IPS-NIHi7 (cell line): Measurements from ENCODE around the gene TRH.
"Not testable (repeated sequence)": the region's sequence is repeated elsewhere in the genome, so short reads cannot be mapped to it uniquely, and the experiment has no call there.

ENCODE experiments used
- DNase-seq: peaks from one replicate; pipeline ENCODE4 v3.0.0; 2012; ENCODE audit warnings: mixed read lengths; ENCODE audit errors: extremely low spot score

TRH gene

GRCh38 chr3:129965937-129966336 is 8.6 kb upstream of the TRH start:
- no peak for DNase-seq

DNA sequence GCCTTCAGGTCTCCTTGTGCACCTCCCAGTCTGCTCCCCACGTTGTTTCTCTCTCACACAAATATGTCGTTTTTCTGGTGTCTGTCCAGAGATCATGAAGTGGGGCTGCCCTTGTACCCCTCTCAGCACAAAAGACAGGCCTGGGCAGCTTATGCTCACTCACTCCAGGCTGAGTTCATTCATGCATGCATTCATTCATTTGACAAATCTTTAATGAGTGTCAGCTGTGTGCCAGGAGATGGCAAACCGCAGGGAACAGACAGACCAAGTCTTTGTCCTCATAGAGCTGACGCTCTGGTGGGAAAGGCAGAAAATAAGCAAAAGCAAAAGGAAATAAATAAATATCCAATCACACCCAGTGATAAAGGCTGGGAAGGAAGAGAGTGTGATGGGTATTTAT is 7.6 kb upstream of the TRH start:
- DNase-seq = no peak

DNA sequence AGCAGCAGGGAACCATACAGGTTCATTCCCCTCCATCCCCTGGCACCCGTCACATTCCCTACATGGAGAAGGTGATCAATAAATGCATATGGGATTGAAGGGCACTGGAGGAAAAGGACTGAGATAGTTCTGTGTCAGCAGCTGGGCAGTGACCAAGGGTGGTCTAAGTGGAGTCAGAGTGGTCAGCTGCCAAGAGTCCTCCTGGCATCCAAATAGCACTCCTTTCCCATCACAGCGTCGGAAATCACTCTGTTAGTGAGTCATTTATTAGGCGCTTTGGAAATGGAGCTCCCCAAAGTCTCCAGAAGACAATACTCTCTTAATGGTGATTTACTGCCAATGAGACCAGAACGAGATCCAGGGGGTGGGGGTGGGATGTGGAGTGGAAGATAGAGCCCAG is 6.8 kb upstream of the TRH start:
- no peak for DNase-seq

- peak; percentile 73 for DNase-seq
Observed at GRCh38 chr3:129971351-129972052, 3.0 kb upstream of the TRH start.

DNA sequence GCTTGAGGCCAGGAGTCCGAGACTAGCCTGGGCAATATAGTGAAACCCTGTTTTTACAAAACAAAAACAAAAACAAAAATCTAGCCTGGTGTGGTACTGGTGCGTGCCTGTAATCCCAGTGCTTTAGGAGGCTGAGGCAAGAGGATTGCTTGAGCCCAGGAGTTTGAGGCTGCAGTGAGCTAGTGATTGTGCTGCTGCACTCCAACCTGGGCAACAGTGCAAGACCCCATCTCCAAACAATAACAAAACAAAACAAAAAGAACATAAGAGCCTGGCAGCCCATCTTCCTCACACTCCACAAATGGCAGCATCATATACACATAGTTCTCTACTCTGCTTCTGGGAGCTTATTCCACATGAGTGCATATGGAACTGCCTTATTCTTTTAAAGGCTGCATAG is 2.2 kb upstream of the TRH start:
- DNase-seq = no peak

DNA sequence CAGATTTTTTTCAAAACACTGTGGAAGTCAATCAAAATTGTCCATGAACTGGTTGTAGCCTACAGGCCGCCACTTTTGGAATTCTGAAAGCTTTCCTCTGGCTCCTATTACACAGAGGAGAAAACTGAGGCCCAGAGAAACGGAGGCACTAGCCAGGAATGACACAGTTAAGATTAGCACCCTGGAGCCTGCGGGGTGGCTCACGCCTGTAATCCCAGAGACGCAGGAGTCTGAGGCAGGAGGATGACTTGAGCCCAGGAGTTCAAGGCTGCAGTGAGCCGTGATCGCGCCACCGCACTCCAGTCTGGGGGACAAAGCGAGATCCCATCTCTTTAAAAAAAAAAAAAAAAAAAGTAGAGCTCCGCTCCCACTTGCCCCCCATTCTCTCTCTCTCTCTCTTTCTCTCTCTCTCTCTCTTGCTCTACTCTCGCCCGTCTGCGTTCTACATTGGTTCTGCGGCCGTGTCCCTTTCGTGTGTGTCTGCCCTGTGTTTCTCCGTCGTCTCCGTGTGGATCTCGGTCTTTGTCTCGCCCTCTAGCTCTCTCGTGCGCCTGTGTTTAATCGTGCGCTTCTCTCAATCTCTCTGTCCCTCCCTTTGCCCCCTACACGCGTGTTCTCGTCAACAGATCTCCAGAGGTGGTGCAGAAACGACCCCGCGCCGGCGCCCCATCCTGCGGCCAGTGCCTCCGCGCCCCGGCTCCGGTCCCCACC is 512 bp upstream of the TRH start:
- no peak for DNase-seq

- DNase-seq = no peak
Observed at GRCh38 chr3:129974833-129975704, 549 bp downstream of the TRH start.

GRCh38 chr3:129975705-129976048 is 1.2 kb downstream of the TRH start:
- DNase-seq = peak; percentile 59

DNA sequence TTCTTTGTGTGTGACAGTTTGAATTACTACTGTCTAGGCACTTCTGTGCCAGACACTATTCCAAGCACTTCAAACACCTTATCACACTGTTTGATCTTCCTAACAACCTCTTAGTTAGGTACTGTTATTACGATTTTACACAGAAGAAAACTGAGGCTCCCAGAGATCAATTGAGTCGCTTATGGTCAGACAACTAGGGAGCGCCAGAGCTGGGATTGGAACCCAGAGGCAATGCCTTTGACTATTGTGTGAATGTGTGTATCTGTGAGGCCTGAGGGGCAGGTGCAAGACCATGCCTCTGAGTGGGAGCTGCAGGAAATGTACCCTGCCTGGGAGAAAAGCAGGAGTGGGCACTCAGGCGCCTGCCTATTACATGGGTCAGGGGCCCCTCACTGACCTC is 1.8 kb downstream of the TRH start:
- no peak for DNase-seq

DNA sequence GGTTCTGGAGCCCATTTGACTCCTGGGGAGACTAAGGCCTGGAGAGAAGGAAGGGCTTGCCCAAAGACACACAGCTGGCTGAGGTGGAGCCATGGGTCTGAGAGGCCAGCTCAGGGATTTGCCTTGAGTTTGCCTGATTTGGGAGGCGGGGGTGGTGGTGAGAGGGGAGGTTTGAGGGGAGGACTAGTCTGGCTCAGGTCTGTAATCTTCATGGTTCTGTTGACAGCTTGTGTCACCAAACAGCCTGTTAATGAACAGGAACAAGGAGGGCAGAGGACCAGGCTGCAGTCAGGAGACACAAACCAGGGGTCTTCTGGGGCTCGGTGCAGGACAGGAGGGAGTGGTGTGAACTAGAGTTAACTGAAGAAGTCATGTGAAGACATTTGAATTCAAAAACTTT is 3.6 kb downstream of the TRH start:
- no peak for DNase-seq

DNA sequence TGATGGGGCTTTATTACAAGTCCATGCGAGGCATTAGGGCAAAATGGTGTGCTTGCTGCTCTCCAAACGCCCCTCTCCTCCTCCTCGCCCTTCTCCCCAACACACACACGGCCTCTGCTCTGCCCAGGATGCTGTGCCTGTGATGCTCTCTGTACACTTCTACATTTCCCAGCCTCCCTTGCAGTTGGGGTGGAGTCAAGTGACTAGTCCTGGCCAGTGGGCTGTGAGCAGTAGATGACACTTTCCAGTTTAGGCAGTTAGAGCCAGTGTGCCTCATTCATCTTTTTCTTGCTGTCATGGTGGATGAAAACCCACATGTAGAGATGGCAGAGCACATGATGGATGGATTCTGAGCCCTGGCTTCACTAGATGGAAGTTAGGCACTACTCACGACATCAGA is 5.4 kb downstream of the TRH start:
- DNase-seq = no peak

DNA sequence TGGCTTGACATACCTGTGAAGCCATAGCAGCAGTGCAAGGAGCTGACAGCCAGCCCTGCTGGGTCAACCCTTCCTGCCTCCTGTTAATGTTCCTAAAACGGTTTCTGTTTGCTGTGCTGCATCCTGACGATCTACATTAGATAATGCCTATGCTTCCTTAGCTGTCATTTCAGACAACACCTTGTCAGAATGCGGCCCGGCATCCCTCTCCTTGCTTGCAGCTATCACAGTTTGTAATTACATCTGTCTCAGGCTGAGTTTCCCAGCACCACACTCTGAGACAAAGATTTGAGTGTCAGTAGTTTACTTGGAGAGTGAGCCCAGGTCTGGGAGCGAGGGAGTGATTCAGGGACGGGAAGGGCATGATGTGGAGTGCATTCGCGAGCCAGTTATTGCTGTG is 9.0 kb downstream of the TRH start:
- no peak for DNase-seq

DNA sequence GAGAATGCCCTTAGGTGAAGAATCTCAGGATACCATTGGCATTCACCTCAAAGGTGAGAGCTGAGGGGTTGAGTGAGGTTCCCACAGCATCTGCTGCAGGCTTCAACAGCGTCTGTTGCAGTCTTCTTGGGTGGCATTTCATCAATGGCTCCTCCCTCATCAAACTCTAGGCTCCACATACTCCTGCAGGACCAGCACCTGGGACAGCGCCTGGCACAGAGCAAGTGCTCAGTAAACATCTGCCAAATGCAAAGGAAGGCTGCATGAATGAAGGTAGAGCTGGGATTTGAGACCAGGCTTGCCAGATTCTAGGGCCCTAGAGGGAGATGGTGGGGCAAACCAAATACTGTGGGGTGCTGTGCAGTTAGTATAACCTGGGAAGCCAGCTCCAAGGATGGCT is 9.6 kb downstream of the TRH start:
- peak; percentile 46 for DNase-seq

GRCh38 chr3:129985113-129985512 is 10.6 kb downstream of the TRH start:
- DNase-seq = no peak

DNA sequence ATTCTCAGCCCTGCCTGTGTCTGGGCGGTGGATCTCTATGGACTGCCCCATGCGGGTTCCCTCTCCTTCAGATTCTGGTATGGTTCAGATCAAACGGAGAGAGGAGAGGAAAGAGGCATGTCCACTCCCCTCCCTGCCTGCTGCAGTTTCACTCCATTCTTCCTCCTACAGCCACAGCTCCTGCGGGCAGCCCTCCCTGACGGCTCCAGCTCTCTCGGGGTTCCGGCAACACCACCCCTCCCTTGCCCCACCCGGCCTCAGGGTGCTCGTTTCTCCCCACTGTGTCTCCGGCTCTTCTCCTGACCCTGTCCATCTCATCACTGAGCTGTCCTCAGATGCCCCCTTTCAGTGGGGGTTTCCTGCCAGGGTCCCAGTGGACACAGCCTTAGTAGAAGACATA is 13.9 kb downstream of the TRH start:
- DNase-seq = no peak

- no peak for DNase-seq
Observed at GRCh38 chr3:129989414-129989813, 14.9 kb downstream of the TRH start.

DNA sequence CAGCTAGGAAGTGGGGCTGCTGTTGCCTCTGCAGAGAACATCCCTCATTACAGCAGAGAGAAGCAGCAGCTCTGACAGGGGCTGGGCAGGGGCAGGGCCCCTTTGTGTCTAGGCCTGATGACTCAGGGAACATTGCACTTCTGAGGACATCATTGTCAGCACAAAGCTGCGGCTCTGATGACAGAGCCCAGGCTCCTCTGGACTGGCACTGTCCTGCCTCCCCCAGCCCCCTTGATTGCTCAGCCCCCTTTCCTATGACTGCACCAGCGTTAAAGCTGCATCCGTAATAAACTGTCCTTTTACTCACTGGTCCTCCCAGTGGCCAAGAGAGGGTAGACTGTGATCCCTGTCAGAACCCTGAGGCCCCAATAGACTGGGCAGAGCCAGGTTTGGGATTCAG is 18.3 kb downstream of the TRH start:
- DNase-seq = peak; percentile 69

DNA sequence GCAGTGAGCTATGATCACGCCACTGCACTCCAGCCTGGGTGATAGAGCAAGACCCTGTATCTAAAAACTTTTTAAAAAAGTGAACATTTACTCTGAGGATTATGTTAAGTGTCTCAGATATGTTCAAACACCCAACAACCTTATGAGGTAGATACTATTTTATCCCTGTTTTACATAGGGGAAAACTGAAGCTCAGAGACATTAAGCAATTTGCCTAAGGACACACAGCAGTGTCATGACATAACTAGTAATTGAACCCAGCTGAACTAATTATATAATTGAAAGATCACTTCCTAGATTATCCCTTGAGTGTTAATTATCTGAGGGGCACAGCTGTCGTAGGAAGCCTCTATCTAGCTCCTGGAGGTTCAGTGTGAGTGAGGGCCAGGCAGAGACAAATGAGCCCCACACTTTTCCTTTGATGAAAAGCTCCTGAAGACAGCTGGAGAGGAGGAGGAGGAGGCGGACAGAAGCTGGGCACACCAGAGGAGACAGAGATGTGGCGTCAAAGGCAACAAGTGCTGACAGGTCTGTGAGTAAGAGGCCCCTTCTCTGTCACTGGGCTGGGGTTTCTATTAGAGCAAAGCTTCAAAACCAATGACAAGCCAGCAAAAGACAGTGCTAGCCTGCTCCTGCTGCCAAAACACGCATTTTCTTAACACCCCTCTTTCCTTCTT is 20.5 kb downstream of the TRH start:
- no peak for DNase-seq

- DNase-seq = no peak
Observed at GRCh38 chr3:129996073-129996472, 21.6 kb downstream of the TRH start.

- not testable (repeated sequence) for DNase-seq
Observed at GRCh38 chr3:129999176-129999575, 24.7 kb downstream of the TRH start.

- peak; percentile 77 for DNase-seq
Observed at GRCh38 chr3:130002666-130003598, 28.4 kb downstream of the TRH start.
